Ramos (cell line): ENCODE results near the gene RBM22.

ENCODE experiments used
- in situ Hi-C: fragments of 300-500 bp; cut with MboI; formaldehyde crosslinking; loops from one replicate; pipeline ENCODE4 v1.14.3; 2022; ENCODE audit warnings: low sequenced_read_pairs; ENCODE audit not compliant: unreplicated experiment

RBM22 gene

DNA sequence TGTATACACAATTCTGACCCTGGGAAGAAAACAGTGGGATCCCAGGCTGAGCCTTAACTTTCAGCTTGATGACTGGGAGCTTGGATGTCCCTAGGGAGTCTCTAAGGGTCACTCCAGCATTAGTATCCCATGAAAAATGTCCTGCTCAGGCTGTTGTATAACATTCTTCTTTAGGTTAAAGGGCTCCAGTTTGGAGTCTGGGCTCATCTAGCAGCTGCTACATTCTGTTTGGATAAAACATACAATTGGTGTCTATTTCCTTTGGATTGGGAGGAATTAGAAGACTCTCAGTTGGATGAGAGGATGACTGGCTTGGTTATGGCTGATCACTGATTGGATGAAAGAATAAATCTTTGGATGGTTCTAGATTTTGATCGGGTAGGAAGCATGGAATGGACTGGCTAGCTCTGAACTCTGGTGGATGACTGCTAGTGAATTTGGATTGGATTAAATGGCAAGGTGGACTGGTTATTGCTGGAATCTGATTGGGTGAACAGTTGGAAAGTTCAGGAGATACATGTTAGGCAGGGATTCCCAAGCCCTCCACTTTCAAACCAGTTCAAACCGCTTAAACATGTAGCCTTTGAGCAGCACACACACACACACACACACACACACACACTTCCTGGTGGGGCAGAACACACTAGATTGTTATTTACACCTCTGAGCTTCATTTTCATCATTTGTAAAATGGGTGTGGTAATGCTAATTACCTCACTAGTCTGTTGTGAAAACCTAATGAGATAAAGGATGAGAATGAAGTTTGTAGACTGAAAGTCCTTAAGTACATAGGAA is 46.9 kb downstream of the RBM22 start:
- in situ Hi-C loops, result loop anchor here (5.0 to 10.0 kb wide), 2 partner anchors 92 to 189 kb away; no protein-coding TSS in a partner anchor

GRCh38 chr5:150653145-150653761 is 47.6 kb downstream of the RBM22 start:
- in situ Hi-C loops, result loop anchor here (5.0 to 10.0 kb wide), 2 partner anchors 91 to 188 kb away; no protein-coding TSS in a partner anchor

- in situ Hi-C loops, result loop anchor here (5.0 to 10.0 kb wide), 2 partner anchors 90 to 187 kb away; no protein-coding TSS in a partner anchor
Observed at GRCh38 chr5:150651924-150652671, 48.8 kb downstream of the RBM22 start.

GRCh38 chr5:150651382-150651781 is 49.5 kb downstream of the RBM22 start:
- in situ Hi-C loops, result loop anchor here (5.0 to 10.0 kb wide), 2 partner anchors 89 to 187 kb away; no protein-coding TSS in a partner anchor

GRCh38 chr5:150650021-150651006 is 50.5 kb downstream of the RBM22 start:
- in situ Hi-C loops, result loop anchor here (5.0 to 10.0 kb wide), 2 partner anchors 88 to 186 kb away; no protein-coding TSS in a partner anchor

DNA sequence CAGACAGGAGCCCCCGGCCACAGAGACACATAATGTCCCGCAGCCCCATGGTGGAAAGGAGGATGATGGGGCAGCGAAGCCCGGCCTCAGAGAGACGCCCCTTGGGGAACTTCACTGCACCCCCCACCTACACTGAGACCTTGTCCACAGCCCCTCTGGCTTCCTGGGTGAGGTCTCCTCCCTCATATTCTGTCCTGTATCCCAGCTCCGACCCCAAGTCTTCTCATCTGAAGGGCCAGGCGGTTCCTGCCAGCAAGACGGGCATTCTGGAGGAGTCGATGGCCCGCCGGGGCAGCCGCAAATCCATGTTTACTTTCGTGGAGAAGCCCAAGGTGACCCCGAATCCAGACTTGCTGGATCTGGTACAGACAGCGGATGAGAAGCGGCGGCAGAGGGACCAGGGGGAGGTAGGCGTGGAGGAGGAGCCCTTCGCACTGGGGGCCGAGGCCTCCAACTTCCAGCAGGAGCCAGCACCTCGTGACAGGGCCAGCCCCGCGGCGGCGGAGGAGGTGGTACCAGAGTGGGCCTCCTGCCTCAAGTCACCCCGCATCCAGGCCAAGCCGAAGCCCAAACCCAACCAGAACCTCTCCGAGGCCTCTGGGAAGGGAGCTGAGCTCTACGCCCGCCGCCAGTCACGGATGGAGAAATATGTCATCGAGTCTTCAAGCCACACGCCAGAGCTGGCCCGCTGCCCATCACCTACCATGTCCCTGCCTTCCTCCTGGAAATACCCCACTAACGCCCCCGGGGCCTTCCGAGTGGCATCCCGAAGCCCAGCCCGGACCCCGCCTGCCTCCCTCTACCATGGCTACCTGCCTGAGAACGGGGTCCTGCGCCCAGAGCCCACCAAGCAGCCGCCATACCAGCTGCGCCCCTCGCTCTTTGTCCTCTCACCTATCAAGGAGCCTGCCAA is 51.5 kb downstream of the RBM22 start:
- in situ Hi-C loops, result loop anchor here (5.0 to 10.0 kb wide), 2 partner anchors 87 to 185 kb away; no protein-coding TSS in a partner anchor

GRCh38 chr5:150648294-150649107 is 52.4 kb downstream of the RBM22 start:
- in situ Hi-C loops, result no loop called here

- in situ Hi-C loops, result no loop called here
Observed at GRCh38 chr5:150647275-150648251, 53.3 kb downstream of the RBM22 start.

DNA sequence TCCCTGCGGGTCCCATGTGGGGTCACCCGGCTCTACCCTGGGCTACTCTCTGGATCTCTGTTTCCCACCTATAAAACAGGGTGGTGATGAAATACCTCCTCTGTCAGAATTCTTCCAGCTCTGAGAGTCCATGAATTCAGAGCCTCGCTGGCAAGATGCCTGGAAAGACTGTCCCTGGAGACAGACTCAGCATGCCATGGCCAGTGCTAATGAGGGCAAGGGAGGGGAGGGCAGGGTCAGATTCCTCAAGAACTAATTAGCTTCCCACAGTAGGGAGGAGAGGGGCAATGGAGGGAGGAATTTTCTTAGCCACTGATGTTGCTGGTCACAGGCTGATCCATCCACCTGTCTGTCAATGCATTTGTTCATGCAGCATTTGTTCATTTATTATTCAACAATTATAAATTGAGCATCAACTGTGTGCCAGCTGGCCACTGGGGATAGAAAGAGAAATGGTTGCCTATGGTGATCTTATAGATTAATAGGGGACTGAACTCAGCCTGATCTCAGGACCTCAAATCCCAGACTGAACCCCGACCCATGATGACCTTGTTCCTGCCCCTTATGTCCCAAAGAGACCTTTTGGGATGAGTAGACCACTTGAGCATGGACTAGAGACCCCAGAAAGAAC is 55.7 kb downstream of the RBM22 start:
- in situ Hi-C loops, result no loop called here

DNA sequence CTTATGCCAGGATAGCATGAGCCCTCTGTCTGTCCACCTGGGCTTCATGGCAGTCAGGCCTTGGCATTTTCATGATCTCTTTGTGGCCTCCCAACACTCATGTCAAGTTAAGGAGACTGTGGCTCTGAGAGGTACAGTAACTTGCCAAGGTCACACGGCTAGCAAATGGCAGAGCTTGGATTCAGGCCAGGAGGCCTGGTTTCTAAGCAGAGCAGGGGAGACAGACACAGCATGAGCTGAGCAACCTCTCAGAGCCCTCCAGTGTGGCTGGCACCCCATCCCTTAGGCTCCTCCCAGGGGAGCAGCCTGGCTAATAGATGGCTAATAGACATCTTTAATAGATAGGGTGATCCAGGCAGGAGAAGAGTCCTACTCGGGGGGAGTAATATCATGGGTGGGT is 56.3 kb downstream of the RBM22 start:
- in situ Hi-C loops, result no loop called here

DNA sequence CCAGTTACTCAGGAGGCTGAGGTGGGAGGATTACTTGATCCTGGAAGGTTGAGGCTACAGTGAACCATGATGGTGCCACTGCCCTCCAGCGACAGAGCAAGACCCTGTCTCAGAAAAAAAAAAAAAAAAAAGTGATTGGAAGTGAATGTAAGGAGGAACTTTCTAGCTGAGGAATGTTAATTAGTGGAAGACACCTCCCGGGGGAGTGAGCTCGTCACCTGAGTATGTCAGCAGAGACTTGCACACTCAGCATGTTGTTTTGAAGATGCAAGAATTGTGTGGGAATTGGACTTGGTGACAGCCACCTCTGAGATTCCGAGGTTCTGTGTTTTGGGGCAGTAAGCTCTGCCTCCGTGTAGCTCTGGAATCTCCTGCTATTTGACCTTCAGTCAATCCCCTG is 56.8 kb downstream of the RBM22 start:
- in situ Hi-C loops, result no loop called here

GRCh38 chr5:150642991-150643710 is 57.7 kb downstream of the RBM22 start:
- in situ Hi-C loops, result no loop called here

GRCh38 chr5:150642567-150642927 is 58.3 kb downstream of the RBM22 start:
- in situ Hi-C loops, result no loop called here

- in situ Hi-C loops, result no loop called here
Observed at GRCh38 chr5:150641824-150642566, 58.9 kb downstream of the RBM22 start.
